ENCODE results near the gene SLC35E4.

DNA sequence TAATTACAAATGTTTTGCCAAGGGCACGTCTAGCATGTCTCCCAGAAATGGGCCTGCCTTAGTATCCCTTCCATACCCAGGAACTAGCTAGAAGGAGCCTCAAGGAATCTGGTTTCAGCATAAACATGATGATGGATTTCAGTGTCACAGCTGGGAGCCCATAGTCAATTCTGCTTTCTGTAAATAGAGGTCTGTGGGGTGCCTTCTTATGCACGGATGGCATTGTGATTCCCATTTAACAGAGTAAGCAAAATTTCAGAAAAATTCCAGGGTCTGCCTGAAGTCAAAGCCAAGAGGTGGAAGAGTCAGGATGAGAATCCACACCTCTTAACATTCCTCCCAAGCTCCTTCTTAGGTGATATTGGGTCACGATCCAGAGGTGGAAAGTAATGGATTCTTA, 20.0 kb downstream of the SLC35E4 start:
- TF ChIP-seq, protein P1, sequence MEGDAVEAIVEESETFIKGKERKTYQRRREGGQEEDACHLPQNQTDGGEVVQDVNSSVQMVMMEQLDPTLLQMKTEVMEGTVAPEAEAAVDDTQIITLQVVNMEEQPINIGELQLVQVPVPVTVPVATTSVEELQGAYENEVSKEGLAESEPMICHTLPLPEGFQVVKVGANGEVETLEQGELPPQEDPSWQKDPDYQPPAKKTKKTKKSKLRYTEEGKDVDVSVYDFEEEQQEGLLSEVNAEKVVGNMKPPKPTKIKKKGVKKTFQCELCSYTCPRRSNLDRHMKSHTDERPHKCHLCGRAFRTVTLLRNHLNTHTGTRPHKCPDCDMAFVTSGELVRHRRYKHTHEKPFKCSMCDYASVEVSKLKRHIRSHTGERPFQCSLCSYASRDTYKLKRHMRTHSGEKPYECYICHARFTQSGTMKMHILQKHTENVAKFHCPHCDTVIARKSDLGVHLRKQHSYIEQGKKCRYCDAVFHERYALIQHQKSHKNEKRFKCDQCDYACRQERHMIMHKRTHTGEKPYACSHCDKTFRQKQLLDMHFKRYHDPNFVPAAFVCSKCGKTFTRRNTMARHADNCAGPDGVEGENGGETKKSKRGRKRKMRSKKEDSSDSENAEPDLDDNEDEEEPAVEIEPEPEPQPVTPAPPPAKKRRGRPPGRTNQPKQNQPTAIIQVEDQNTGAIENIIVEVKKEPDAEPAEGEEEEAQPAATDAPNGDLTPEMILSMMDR (IDR thresholded peaks at IDR 0.05): no peak
- TF ChIP-seq POLR2A (IDR thresholded peaks at IDR 0.05): no peak
